Prostate gland (tissue), 2 donors: ENCODE measurements around the gene TRAF2.

Experiments
- POLR2A ChIP-seq: fragments of 450-650 bp; IDR thresholded peaks from one replicate; pipeline ENCODE4 v1.6.1; 2016; ENCODE audit warnings: antibody characterized with exemption, mild to moderate bottlenecking
- POLR2AphosphoS5 ChIP-seq: sonication (generic); formaldehyde crosslinking; IDR thresholded peaks from one replicate; pipeline ENCODE4 v1.6.1; 2017; ENCODE audit warnings: antibody characterized with exemption
- TF ChIP-seq, protein P1 (sequence below), 4 experiments: fragments of 200-600 bp in 2 of 4; fragments of 450-650 bp in 2 of 4; sonication (generic) in 2 of 4; IDR thresholded peaks; 1 replicate in 3 of 4; 2 replicates in 1 of 4; pipeline ENCODE4 v1.5.1; 2016 to 2019; ENCODE audit warnings: antibody characterized with exemption in 4 of 4, mild to moderate bottlenecking in 2 of 4, moderate library complexity in 2 of 4

DNA sequence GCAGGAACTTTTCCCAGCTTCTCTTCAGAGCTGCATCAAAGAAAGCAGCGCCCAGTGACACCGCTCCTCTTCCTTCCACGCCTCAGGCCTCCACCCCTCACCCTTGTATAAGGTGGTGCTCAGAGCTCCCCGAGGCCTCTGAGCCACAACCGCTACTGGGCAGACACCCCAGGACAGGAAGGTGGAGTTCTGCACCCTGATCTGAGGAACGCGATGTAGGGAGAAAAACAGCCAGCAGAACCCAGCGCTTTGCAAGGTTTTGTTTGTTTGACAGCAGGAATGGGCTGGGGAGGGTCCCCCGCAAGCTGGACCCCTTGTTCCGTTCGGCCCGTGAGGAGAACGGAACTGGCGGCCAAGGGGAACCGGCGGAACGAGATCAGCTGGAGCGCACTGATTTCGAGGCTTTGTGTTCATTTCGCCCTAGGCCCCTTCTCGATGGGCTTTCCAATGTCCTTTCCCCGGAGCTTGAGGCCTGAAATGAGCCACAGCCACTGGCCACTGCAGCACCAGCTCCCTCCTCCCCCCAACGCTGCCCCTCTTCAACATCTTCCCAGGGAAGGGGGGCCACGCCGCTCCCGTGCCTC lies 24.4 kb upstream of the TRAF2 start:
- TF ChIP-seq, protein P1, sequence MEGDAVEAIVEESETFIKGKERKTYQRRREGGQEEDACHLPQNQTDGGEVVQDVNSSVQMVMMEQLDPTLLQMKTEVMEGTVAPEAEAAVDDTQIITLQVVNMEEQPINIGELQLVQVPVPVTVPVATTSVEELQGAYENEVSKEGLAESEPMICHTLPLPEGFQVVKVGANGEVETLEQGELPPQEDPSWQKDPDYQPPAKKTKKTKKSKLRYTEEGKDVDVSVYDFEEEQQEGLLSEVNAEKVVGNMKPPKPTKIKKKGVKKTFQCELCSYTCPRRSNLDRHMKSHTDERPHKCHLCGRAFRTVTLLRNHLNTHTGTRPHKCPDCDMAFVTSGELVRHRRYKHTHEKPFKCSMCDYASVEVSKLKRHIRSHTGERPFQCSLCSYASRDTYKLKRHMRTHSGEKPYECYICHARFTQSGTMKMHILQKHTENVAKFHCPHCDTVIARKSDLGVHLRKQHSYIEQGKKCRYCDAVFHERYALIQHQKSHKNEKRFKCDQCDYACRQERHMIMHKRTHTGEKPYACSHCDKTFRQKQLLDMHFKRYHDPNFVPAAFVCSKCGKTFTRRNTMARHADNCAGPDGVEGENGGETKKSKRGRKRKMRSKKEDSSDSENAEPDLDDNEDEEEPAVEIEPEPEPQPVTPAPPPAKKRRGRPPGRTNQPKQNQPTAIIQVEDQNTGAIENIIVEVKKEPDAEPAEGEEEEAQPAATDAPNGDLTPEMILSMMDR (IDR thresholded peaks at IDR 0.05) = no peak
- TF ChIP-seq POLR2A (no peak), POLR2AphosphoS5 (no peak)
